Measurements from ENCODE around the gene CD5L.

The CD5L gene

DNA sequence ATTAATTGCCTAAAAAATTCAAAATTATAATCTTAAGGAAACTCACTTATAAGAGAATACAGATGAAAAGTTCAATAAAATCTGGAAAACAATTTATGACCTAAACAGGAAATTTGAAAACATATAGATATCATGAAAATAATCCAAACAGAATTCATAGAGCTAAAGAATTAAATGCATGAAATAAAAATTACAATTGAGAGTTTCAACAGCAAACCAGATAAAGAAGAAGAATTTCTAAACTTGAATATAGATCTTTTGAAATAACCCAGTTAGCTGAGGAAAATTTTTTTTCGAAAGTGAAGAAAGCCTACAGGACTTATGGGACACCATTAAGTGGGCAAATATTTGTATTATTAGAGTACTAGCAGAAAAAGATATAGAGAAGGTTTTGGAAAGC, 28.3 kb downstream of the CD5L start:
- DNase-seq (ENCODE audit: low read depth) = no peak

DNA sequence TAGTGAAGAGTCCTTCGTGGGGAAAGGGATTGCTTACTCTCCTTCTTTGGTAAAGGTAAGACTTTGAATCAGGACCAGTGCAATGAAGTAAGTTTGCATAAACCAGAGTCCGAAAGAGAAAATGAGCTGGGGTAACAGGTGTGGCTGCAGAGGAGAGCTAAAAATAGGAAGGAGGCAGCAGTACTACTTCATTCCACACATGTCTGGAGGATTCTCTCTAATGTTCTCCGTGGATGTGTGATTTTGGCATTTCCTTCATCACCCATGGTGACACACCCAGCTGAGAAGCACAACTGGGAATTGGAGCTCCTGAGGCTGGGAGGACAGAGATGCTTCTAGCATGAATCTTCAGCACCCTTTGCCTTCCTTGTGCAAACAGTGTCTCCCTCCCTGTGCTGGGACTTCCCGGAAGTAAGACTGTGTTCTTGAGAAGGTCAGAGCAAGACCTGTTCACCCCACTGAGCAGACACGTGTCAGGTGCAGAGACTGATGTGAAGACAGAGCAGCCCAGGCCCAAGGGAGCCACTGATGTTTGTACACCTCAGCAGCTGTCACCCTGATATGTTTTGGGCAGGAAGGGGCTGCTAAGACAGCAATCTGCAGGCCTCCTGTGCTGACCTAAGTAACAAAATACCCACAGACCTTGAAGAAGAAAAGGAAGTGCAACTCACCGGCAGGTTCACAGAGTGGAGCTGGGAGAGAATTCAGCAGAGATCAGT, 35.0 kb downstream of the CD5L start:
- DNase-seq (ENCODE audit: low read depth) = no peak

DNA sequence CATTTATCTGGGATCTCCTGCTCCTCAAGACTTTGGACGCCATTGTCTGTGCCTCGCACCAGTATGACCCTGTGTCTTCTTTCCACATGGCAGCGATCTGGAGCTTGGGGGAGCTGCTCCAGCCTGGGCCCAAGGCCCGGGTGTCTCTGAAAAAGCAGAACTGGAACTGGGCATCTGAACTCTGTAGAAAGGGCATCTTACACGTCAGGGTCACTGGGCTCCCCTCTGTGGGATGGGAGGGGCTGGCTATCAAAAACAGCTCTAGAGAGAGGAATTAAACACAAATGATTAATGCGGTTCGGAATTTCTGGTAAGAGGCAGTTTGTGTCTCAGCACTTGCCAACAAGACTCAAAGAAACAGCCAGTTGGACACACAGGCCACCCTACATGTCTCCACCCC, 37.8 kb downstream of the CD5L start:
- DNase-seq (ENCODE audit: low read depth) = no peak

DNA sequence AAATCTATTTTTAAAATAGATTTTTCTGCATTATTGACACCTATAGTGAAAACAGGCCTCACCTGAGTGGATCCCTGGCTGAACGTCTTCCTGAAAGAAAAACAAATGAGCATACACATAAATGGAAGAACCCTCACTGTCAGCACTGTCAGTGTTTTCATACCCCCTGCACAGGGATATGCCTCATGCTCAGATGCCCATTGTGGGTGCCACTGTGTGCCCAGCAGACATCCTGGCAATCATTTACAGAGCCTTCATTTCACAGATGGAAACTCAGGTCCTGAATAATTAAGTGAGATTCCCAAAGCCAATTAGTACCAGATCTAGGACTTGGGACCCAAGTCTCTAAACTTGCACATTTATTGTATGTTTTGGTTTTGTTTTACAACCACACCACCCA, 41.6 kb downstream of the CD5L start:
- no peak for DNase-seq (ENCODE audit: low read depth)

DNA sequence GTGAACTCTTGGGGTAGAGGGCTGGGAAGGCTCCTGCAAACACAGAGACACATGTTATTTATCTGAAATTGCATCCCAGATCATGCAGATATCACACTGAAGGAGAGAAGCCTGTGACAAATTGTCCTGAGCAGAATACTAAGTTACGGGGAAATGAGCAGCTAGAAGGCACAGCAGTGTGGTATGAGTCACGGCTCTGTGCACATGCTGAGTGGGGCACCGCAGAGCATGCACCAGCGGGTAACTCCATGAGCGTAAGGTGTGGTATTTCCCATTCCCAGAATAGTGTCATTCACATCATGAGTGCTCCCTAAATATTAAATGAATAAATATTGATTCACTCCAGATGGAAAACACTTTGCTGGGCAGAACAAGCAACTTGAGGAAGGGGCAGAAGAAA, 43.4 kb downstream of the CD5L start:
- DNase-seq (ENCODE audit: low read depth) = no peak

GRCh38 chr1:157785248-157785647, 56.4 kb downstream of the CD5L start:
- DNase-seq (ENCODE audit: low read depth) = no peak

- no peak for DNase-seq (ENCODE audit: low read depth)
These were observed 56.8 kb downstream of the CD5L start for GRCh38 chr1:157784801-157785200.

- no peak for DNase-seq (ENCODE audit: low read depth)
These were observed 58.7 kb downstream of the CD5L start for GRCh38 chr1:157782931-157783330.

GRCh38 chr1:157781048-157781447, 60.6 kb downstream of the CD5L start:
- DNase-seq (ENCODE audit: low read depth) = no peak
